AML-193 (cell line): Measurements from ENCODE around the gene AGR2.
"Not testable (repeated sequence)": the region's sequence is repeated elsewhere in the genome, so short reads cannot be mapped to it uniquely, and the experiment has no call there.

Experiments
- DNase-seq, 2 experiments: peaks; one replicate each; lab custom pipeline; 2025; lab: John Stamatoyannopoulos, UW

AGR2 gene

DNA sequence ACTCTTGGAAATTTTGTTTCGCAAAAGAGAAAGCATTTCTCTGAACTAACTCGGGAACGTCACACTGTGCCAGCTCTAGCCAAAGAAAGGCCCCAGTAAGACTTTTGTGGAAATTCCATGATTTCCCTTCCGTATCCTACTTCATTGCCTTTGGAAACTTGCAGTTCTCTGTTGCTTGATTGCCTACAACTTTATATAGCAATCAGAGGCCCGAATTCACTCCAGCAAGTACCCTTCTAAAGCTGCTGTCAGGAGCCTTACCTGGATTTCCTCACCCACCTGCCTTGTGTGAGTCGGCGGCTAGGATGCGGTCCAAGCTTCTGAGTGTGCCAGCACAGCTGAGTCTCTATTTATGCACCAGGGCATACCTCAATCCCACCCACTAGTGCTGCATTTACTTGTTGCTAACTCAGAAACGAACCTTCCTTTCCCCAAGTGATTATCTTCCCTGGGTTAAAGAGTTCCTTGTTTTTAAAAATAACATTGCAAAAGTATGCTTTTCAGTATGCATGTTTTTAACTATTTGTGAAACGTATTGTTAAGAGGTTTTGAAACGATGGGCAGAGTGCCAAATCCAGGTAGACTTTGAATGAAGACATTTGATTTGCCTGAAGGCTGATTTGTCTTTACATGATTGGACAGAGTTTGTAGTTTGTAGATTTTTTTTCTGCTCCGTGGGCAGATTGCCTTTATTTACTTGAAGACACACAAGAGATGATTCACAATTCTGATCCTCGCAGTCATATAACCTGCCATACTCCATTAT is at the start of gene AGR2:
Gene AGR2, minus strand, starts transcription at position 326 of the 766 bp plus-strand sequence. CDS start 3,203 bp downstream, outside the sequence.
- no peak for DNase-seq

DNA sequence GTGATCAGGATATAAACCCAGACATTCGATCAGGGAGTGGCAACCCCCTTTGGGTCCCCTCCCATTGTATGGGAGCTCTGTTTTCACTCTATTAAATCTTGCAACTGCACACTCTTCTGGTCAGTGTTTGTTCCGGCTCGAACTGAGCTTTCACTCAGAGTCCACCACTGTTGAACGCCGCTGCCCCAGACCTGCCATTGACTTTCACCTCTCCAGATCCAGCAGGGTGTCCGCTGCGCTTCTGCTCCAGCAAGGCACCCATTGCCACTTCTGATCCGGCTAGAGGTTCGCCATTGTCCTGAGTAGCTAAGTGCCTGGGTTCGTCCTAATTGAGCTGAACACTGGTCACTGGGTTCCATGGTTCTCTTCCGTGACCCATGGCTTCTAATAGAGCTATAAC is 48.4 kb upstream of the AGR2 start:
- DNase-seq = not testable (repeated sequence)

DNA sequence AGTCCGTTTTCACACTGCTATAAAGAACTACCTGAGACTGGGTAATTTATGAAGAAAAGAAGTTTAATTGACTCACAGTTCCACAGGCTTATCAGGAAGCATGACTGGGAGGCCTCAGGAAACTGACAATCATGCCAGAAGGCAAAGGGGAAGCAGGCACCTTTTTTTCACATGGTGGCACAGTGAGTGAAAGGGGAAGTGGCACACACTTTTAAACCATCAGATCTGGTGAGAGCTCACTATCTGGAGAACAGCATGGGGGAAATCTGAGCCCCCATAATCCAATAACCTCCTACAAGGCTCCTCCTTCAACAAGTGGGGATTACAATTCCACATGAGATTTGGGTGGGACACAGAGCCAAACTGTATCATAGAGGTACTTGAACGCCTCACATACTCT is 47.0 kb upstream of the AGR2 start:
- peak; percentile 62 to 66 for DNase-seq

DNA sequence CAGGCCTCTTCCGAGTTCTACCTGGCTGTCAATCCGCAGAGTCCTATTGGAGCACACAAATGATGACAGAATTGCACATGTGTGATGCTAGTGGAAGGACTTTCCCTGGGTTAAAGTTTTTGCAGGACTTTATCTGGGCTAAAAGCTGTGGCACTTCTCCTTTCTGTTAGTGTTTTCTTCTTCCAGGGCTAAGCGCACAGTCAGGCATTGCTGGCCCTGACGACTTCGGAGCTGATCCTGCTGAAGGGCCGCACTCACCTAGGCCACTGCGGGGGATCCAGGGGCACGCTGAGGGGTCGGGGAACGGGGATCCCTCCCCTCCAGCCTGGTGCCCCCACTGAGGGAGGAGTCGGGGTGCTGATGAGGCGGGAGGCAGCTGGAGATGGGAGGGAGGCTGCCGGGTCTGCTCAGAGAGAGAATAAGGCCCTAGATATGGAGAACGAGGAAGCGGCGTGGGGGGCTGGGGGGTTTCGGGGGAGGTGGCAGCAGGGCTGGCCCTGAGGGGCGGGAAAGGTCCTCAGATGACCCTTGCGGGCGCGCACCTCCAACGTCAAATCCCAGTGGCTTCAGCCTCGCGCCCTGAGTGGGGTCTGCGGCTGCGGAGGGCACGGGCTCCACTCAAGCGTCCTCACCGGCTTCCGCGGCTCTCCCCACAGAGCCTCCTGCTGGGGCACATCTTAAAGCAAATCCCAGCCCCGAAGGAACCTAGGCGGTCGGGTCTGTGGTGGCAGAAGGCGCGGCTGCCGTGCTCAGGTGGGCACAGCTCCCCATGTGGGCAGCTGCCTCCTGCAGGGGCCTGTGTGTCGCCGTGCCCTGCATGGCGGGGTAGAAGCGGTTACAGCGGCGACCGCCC is 46.0 kb upstream of the AGR2 start:
- DNase-seq = peak; percentile 15 to 20

DNA sequence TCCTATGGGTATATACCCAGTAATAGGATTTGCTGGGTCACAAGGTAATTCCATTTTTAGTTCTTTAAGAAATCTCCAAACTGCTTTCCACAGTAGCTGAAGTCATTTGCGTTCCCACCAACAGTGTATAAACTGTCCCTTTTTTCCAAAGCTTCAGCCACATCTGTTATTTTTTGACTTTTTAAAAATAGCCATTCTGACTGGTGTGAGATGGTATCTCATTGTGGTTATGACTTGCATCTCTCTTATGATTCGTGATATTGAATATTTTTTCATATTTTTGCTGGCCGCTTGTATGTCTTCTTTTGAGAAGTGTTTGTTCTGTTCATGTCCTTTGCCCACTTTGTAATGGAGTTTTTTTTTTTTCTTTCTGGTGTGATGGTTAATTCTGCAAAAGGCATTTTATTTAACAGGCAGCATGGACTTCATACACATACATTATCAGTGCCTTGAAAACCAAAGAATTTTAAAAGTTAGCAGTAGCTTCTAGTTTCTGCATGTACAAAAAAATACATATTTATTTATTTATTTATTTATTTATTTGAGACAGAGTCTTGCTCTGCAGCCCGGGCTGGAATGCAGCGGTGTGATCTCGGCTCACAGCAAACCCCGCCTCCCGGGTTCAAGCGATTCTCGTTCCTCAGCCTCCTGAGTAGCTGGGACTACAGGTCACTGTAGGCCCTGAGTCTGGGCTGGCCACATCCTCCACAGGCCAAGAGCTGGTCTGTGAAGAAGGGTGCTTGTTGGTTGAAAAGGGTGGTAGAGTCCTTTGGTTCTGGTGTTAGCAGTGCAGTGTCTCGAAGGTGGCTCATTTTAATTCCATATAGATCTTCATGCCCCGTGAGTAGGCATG is 44.7 kb upstream of the AGR2 start:
- no peak for DNase-seq

DNA sequence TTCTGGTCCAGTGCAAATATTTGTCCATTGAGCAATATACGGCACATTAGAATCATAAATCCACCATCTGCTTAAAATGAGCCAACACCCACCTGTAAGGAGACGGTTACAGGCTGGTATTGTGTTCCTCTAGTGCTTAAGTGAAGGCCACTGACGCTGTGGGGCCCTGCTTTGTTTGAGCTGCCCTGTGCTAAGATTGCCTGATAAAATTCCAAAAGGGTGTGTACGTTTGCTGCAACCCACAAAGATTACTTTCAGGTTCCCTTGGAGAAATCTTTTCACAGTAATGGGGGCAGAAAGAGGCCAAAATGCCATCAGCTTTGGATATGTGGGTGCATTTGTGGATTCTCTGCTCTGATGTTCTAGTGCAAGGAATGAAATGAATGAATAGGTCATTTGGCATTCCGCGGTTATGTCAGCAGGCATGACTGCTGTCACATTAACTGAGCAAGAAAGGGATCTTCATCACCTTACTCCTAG is 42.6 kb upstream of the AGR2 start:
- no peak for DNase-seq

DNA sequence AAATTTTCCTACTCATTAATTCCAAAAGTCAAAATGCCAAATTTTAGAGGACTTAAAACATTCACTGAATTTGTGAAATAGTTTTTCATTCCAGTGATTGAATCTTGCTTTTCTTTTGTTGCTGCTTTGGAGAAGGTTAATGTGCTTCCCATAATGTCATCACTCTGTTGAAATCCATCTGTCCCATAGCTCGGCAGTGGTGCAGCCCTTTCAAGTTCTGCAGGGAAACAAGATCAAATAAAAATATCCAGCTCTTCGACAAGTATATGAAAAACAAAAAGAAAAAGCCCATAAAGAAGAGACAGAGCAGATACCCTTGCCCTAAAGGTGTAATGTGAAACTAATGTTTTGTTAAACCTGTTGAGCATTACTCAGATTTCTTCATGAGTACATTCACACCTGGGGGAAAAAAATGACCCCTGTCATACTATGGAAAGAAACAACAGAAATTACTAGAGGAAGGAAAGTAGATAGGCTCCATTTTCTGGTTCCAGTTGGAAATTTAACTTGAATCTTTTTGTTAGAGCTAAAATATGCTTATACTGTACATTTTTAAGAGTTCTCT is 41.9 kb upstream of the AGR2 start:
- no peak for DNase-seq

DNA sequence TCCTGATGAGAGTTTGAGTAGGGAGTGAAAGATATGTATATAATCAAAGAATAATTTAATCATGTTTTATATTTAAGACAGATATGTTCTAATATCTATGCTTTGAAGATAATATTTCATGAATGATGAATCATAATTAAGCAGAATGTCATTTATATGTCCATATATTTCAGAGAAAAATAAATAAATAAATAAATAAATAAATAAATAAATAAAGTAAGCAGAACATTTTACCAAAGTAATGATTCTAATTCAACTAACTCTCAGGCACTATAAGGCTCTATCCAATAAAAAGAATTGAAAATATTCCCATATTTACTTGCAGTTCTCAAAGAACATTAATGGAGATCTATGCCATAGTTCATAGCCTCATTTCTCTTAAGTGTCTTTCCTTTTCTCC is 40.9 kb upstream of the AGR2 start:
- no peak for DNase-seq

DNA sequence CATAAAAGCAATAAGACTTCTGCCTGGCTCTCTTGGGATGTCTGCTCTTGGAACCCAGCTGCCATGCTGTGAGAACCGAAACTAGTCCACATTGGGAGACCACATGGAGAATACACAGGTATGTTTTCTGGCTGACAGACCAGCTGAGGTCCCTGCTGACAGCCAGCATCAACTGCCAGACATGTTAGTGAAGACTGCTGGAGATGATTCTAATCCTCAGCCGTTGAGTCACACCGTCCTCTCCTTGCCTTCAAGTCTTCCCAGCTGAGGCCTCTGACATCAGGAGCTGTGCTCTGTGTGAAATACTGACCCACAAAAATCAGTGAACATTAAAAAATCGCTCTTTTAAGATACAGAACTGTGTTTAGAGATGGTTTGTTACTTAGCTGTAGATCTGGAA is 36.9 kb upstream of the AGR2 start:
- DNase-seq = no peak

DNA sequence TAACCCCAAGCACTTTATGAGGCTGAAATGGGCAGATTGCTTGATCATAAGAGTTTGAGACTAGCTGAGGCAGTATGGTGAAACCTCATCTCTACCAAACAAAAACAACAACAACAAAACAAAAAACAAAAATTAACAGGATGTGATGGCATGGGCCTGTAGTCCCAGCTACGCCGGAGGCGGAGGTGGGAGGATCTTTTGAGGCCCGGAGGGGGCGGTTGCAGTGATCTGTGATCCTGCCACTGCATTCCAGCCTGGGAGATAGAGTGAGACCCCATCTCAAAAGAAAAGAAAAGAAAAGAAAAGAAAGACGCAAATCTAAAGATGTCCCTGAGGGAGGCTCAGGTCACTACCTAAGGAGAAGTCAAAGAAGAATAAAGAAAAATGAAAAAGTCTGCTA is 35.3 kb upstream of the AGR2 start:
- no peak for DNase-seq

DNA sequence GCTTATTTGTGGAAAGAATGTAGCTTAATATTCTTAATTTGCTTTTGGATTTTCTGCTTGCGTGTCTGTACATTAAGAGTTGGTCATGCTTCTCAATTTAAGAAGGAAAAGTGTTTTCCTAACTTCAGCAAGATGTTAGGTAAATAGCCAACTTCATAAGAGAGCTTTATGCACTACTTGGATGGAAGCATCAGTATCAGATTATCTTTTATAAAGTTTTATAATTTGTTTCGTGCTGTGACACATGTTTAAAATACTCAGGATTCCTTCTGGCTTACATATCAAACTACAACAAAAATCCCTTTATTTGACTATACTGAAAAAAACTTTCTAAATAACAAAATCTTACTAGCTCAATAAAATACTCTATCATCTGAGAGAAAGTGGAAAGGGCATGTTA is 34.8 kb upstream of the AGR2 start:
- no peak for DNase-seq

DNA sequence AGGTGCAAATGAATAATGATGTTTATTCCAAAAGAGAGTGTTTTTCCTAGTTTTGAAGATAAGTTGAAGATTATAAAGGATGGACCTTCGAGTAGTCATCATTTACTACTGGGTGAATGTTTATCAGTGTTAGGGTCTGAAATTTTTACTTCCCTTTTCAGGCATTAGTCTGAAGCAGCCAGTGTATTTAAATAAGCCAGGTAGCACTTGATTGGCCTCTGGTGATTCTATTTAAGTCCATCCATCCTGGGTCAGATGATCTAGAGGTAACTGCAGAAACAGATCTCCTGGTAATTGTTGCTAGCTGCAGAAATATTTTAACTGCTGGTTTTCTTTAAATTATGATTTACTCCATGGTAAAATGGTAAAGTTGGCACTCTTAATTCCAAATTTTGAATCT is 34.1 kb upstream of the AGR2 start:
- no peak for DNase-seq

DNA sequence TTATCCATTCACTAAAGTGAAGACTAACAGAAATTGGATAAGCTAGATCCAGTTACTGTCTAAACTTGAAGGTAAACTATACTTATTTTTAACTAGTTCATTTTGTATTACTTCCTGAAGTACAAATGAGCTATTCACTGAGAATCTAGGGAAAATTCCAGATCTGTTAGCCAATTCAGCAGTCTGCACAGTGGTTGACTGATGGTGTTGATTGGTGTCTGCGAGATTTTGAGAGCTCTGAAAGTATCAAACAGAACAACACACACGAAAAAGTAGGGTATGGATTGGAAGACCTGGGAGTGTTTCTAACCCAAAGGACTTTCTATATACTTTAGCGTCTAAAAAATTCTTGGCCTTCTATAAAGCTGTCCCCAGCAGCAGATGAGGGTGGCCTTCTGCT is 33.6 kb upstream of the AGR2 start:
- DNase-seq = no peak

DNA sequence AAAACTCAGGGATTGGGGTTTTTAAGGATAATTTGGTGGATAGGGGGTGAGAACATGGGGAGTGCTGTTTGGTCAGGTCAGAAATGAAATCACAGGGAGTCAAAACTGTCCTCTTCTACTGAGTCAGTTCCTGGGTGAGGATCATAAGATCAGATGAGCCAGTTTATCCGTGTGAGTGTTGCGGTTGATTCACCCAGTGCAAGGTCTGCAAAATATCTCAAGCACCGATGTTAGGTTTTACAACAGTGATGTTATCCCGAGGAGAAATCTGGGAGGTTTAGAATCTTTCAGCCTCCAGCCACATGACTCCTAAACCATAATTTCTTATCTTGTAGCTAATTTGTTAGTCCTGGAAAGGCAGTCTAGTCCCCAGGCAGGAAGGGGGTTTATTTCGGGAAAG is 31.7 kb upstream of the AGR2 start:
- no peak for DNase-seq

DNA sequence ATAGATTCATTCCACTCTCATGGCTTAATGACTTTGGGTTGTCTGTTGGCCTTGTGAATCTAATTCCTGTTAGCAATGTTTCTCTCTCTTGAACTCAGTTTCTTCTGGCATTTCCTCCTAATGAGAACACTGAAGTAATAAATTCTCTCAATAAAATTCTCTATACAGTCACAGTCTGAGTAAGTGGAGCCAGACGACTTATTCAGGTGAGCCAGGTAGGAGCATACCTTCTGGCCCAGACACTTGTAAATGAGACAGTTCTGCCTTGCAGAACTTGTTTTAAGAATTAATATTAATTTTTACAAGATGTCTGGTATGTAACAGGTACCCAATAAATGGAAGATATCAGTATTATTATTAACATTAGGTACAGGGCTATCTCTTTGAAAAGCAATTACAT is 28.6 kb upstream of the AGR2 start:
- DNase-seq = no peak

DNA sequence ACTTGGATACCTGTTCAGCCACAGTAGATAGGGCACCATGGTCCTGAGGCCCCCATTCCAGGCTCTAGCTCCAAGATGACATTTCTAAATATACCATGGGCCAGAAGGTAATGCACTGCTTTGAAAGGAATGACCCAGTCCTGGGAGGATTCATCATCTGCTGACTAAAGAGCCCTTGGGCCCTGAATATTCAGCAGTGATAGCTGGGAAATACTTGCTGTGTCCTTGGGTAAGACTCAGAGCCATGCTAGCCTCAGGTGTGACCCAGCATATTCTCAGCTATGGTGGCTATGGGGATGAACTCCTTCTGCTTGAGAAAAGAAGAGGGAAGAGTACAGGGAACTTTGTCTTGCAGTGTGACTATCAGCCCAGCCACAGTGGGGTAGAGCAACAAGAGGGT is 21.3 kb upstream of the AGR2 start:
- DNase-seq = no peak

DNA sequence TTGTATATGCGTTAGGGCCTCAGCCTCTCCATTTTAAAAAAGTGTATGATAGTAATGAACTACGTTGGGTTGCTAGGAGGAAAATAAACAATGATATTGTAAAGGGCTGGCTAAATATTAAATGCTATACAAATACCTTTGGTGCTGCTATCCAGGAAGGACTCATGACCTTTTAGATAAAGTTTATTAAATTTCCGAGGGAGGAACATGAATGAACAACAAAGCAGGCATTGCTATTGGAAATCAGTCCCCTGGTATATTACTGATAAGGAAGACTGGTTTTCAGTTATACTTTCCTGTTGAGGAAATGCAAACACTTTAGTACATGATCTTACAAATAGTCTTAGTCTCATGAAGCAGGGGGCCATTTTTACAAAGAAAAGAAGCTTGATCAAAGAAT is 17.2 kb upstream of the AGR2 start:
- DNase-seq = no peak

DNA sequence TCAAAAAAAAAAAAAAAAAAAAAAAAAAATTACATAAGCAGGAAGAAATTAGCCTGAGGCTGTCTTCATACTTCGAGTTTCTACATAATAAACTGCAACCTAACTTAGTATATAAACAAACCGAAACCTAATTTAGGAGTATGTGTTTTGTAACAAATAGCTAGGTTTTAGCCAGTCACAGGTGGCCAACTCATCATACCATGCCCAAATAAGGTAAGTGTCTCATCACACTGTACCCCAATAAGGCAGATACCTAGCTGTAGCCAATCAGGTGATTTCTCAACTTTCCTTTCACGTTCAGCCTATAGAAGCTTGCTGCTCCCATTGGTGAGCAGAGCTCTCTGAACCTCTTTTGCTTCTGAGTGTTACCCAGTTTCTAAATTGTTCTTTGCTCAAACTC is 13.9 kb upstream of the AGR2 start:
- no peak for DNase-seq

DNA sequence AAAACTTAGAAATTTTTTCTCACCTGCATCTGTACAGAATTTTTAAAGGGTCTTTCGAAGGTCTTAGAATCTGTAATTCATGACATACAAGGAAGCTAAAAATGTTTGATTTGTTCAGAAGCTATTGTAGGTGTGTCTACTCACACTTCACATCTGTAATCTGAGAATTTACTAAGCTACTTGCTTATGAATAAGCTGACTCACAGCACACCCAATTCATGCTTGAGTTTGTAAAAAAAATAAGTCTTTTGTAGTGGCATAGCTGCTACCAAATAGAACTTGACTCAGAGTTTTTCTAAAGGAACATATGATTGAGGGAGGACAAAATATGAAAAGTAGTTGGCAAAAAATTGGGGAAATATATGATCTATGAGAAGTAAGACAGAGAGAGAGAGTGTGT is 12.7 kb upstream of the AGR2 start:
- DNase-seq = no peak

DNA sequence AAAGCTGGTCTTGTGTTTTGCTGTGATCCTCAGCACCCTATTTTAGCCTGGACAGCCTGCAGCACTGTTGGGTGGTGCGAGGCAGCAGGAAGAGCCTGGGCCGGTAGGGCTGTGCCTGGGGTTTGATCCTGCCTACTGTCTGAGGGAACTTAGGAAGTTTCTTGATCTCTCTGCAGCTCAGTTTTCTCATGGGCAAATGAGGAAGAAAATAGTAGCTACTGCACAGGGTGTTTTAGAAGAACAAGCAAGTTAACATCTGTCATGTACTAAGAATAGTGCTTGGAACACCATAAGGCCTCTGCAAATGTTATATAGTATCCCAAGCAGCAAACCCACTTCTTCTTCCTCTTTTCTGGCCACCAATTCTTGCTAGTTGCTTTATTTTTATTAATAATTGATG is 12.0 kb upstream of the AGR2 start:
- DNase-seq = peak; percentile 57 to 64

DNA sequence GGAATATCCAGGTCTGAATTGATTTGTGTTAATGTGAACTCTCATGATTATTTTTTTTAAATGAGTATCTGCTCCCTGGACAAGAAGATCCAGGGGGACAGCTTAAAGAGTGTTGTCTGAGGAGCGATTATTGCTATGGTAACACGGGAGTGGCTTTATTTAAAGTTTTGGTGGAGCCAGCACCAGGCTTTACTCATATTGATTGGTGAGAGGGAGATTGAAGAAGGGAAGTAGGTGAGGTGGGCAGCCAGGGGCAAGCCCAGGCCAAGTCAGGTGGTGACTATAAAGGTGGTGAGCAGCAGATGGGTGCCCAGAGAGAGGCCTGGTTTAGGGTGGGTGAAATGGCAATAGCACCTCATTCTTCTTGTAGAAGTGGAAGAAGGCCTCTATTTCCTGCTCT is 10.2 kb upstream of the AGR2 start:
- DNase-seq = no peak

DNA sequence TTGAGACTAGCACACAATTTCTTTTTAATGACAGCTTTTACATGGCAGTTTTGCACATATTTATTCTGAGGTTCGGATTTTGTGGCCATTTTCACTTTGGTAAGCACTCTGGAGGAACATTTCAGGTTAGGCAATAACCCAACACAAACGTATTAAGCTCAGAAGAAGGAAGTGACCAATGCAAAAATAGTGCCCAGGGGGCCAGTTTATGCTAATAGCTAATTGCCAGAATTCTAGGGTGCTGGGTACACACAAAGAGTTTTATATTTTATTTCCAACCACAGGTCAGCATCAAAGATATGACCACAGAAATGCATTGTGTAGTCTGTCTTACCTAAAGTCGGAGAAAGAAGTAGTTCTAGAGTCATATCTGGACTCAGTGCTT is 8.4 kb upstream of the AGR2 start:
- DNase-seq = peak; percentile 81 to 88
